ENCODE results near the gene TMEM52.

GRCh38 chr1:1911350-1912041 is 7.6 kb downstream of the TMEM52 start:
- no peak for TF ChIP-seq GATA3 (IDR thresholded peaks at IDR 0.05; ENCODE audit: low read depth, low read length)
- no peak for TF ChIP-seq GATA2 (IDR thresholded peaks at IDR 0.05; ENCODE audit: low read depth, low read length)

Measured in SH-SY5Y (cell line).